AG09309 (cell line): ENCODE results near the gene PACS1.
A peak's percentile ranks its signal among the peaks of the same experiment; 100 is the strongest.

Experiments
- DNase-seq: peaks from one replicate; pipeline ENCODE4 v3.0.0-alpha.2; 2010; ENCODE audit warnings: low read depth
- H3K4me3 ChIP-seq: 2 replicates; pipeline ENCODE4 v1.5.1; 2011; ENCODE audit warnings: mild to moderate bottlenecking, low read depth, low read length, moderate library complexity; ENCODE audit not compliant: control insufficient read depth
- CTCF ChIP-seq: IDR thresholded peaks from 2 replicates; pipeline ENCODE4 v1.5.1; 2011; ENCODE audit warnings: mild to moderate bottlenecking, low read depth, low read length, inconsistent platforms; ENCODE audit not compliant: insufficient read depth, control insufficient read depth; ENCODE audit errors: missing control alignments

The PACS1 gene

GRCh38 chr11:66061268-66061667 is 8.8 kb upstream of the PACS1 start:
- no peak for TF ChIP-seq CTCF
- DNase-seq = no peak
- no peak overlapping the region for H3K4me3 ChIP-seq

GRCh38 chr11:66062408-66062807 is 7.7 kb upstream of the PACS1 start:
- no peak overlapping the region for H3K4me3 ChIP-seq
- DNase-seq = no peak
- no peak for TF ChIP-seq CTCF

GRCh38 chr11:66063900-66064299 is 6.2 kb upstream of the PACS1 start:
- H3K4me3 ChIP-seq = no peak overlapping the region
- no peak for DNase-seq
- TF ChIP-seq CTCF = no peak

- H3K4me3 ChIP-seq = no peak overlapping the region
- no peak for DNase-seq
- no peak for TF ChIP-seq CTCF
Observed at GRCh38 chr11:66064571-66064970, 5.5 kb upstream of the PACS1 start.

GRCh38 chr11:66066751-66067150 is 3.3 kb upstream of the PACS1 start:
- DNase-seq = no peak
- TF ChIP-seq CTCF = no peak
- no peak overlapping the region for H3K4me3 ChIP-seq

GRCh38 chr11:66067640-66068039 is 2.4 kb upstream of the PACS1 start:
- DNase-seq = no peak
- TF ChIP-seq CTCF = no peak
- H3K4me3 ChIP-seq = no peak overlapping the region

GRCh38 chr11:66068154-66068821 is 1.8 kb upstream of the PACS1 start:
- DNase-seq = no peak
- no peak overlapping the region for H3K4me3 ChIP-seq
- peak; percentile 90 for TF ChIP-seq CTCF
